Neutrophil (primary cell): ENCODE data around the gene POP4.
"Not testable (repeated sequence)": the region's sequence is repeated elsewhere in the genome, so short reads cannot be mapped to it uniquely, and the experiment has no call there.

Experiments used
- H3K27ac ChIP-seq: fragments of 200-600 bp; sonication (generic); 2 replicates; pipeline ENCODE4 v1.5.1; 2016; ENCODE audit warnings: mild to moderate bottlenecking, moderate library complexity
- H3K27me3 ChIP-seq: fragments of 200-600 bp; sonication (generic); 2 replicates; pipeline ENCODE4 v1.6.0; 2016; ENCODE audit warnings: mild to moderate bottlenecking
- H3K36me3 ChIP-seq: fragments of 200-600 bp; sonication (generic); 2 replicates; pipeline ENCODE4 v1.5.1; 2017
- H3K4me1 ChIP-seq, 2 experiments: fragments of 200-600 bp in 1 of 2; sonication (generic) in 1 of 2; 1 replicate in 1 of 2; 2 replicates in 1 of 2; pipeline versions ENCODE4 v1.5.1 to v1.6.1; 2013 to 2016; ENCODE audit warnings: low read depth in 1 of 2, low read length in 1 of 2, mild to moderate bottlenecking in 1 of 2, moderate library complexity in 1 of 2; ENCODE audit not compliant: control insufficient read depth in 1 of 2, insufficient read depth in 1 of 2
- H3K4me3 ChIP-seq, 2 experiments: fragments of 200-600 bp in 1 of 2; sonication (generic) in 1 of 2; 1 replicate in 1 of 2; 2 replicates in 1 of 2; pipeline ENCODE4 v1.5.1; 2013 to 2016; ENCODE audit warnings: low read depth in 1 of 2, low read length in 1 of 2, mild to moderate bottlenecking in 1 of 2, moderate library complexity in 1 of 2
- H3K9me3 ChIP-seq: fragments of 200-600 bp; sonication (generic); 2 replicates; pipeline ENCODE4 v1.5.1; 2016
- TF ChIP-seq, protein P1 (sequence below): fragments of 200-600 bp; sonication (generic); IDR thresholded peaks from 2 replicates; pipeline ENCODE4 v1.5.1; 2016; ENCODE audit warnings: antibody characterized with exemption

Gene POP4

GRCh38 chr19:29605653-29606419, at the start of gene POP4:
Gene POP4 (plus strand): TSS chr19:29606283. CDS start chr19:29606319, 36 bp downstream.
- Histone ChIP-seq H3K27ac (peak within 1 kb of the TSS; percentile 92), H3K27me3 (no peaks in the 10 kb centered on the region), H3K4me1 (peaks cover 15 to 18% of the 10 kb centered on the region in 2 experiments), H3K4me3 (peak within 1 kb of the TSS; percentile 82 to 97), H3K9me3 (no peaks in the 10 kb centered on the region), H3K36me3 (peaks cover 22% of the 10 kb centered on the region)
- TF ChIP-seq, protein P1, sequence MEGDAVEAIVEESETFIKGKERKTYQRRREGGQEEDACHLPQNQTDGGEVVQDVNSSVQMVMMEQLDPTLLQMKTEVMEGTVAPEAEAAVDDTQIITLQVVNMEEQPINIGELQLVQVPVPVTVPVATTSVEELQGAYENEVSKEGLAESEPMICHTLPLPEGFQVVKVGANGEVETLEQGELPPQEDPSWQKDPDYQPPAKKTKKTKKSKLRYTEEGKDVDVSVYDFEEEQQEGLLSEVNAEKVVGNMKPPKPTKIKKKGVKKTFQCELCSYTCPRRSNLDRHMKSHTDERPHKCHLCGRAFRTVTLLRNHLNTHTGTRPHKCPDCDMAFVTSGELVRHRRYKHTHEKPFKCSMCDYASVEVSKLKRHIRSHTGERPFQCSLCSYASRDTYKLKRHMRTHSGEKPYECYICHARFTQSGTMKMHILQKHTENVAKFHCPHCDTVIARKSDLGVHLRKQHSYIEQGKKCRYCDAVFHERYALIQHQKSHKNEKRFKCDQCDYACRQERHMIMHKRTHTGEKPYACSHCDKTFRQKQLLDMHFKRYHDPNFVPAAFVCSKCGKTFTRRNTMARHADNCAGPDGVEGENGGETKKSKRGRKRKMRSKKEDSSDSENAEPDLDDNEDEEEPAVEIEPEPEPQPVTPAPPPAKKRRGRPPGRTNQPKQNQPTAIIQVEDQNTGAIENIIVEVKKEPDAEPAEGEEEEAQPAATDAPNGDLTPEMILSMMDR = peak; percentile 14

DNA sequence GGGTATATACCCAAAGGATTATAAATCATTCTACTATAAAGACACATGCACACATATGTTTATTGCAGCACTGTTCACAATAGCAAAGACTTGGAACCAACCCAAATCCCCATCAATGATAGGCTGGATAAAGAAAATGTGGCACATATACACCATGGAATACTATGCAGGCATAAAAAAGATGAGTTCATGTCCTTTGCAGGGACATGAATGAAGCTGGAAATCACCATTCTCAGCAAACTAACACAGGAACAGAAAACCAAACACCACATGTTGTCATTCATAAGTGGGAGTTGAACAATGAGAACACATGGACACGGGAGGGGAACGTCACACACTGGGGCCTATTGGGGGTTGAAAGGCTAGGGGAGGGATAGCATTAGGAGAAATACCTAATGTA, 47.0 kb upstream of the POP4 start:
- not testable (repeated sequence) for H3K4me1 ChIP-seq, H3K36me3 ChIP-seq, H3K4me3 ChIP-seq, H3K9me3 ChIP-seq, H3K27ac ChIP-seq
- peaks cover 11% of the 10 kb centered on the region for H3K27me3 ChIP-seq

- TF ChIP-seq, protein P1 = no peak
- Histone ChIP-seq H3K27me3 (peaks cover 15% of the 10 kb centered on the region), H3K27ac (no peak overlapping the region), H3K9me3 (no peaks in the 10 kb centered on the region), H3K36me3 (no peaks in the 10 kb centered on the region), H3K4me1 (no peaks in the 10 kb centered on the region), H3K4me3 (no peak overlapping the region)
Observed at GRCh38 chr19:29559743-29560142, 46.3 kb upstream of the POP4 start.

- H3K4me1 ChIP-seq = no peaks in the 10 kb centered on the region
- no peaks in the 10 kb centered on the region for H3K9me3 ChIP-seq
- H3K36me3 ChIP-seq = no peaks in the 10 kb centered on the region
- H3K27me3 ChIP-seq = peaks cover 21% of the 10 kb centered on the region
- TF ChIP-seq, protein P1 = no peak
- no peak overlapping the region for H3K27ac ChIP-seq
- H3K4me3 ChIP-seq = no peak overlapping the region
Observed at GRCh38 chr19:29560313-29561075, 45.6 kb upstream of the POP4 start.

- Histone ChIP-seq H3K27ac (no peak overlapping the region), H3K36me3 (no peaks in the 10 kb centered on the region), H3K27me3 (peaks cover 21% of the 10 kb centered on the region), H3K9me3 (no peaks in the 10 kb centered on the region), H3K4me1 (no peaks in the 10 kb centered on the region), H3K4me3 (no peak overlapping the region)
- TF ChIP-seq, protein P1 = no peak
Observed at GRCh38 chr19:29561601-29562000, 44.5 kb upstream of the POP4 start.
